ENCODE measurements around the gene ARHGEF28. TPM values are rescaled to one million over a fixed set of nuclear protein-coding genes. Genes with fewer than 3 reads are reported as not detected.

ARHGEF28 gene
- total and polyA plus RNA-seq, 2 donors (not counting 1 experiment from before 2014, with no cell fraction given), result not detected

- H3K9me3 Mint-ChIP-seq (ENCODE audit: insufficient read depth), result no peaks in the 10 kb centered on the region
Observed at GRCh38 chr5:73664796-73665195, 38.8 kb downstream of the ARHGEF28 start.

GRCh38 chr5:73666891-73667290 is 40.9 kb downstream of the ARHGEF28 start:
- H3K4me2 ChIP-seq (replicated peaks; ENCODE audit: low read depth, low read length, poor library complexity, severe bottlenecking), result no peak overlapping the region
- H3K79me2 ChIP-seq (ENCODE audit: control insufficient read depth, insufficient read depth, low read length), result no peaks in the 10 kb centered on the region
- no peaks in the 10 kb centered on the region for H3K4me1 Mint-ChIP-seq
- H3K9me3 Mint-ChIP-seq (ENCODE audit: insufficient read depth), result no peaks in the 10 kb centered on the region
- ATAC-seq (ENCODE audit: low read depth), result no peak
- TF ChIP-seq CTCF (IDR thresholded peaks at IDR 0.05) (no peak), EZH2 (IDR thresholded peaks at IDR 0.05; ENCODE audit: borderline replicate concordance, insufficient read depth, low read depth, low read length, poor library complexity, severe bottlenecking) (no peak)
- no peak overlapping the region for H3K4me3 Mint-ChIP-seq
- DNase-seq, result no peak
- POLR2A ChIA-PET, result no interaction called here
- no peaks in the 10 kb centered on the region for H3K36me3 ChIP-seq (replicated peaks in 1 of 2; ENCODE audit: control extremely low read depth in 1 of 2, control insufficient read depth in 1 of 2, extremely low read depth in 1 of 2, insufficient read depth in 2 of 2, low read length in 1 of 2)
- intact Hi-C loops (cut with micrococcal nuclease), result no loop called here
- H3K9me3 ChIP-seq (ENCODE audit: control extremely low read depth in 1 of 3, control insufficient read depth in 2 of 3, insufficient read depth in 1 of 3, low read length in 2 of 3), result no peaks in the 10 kb centered on the region
- H3K4me1 ChIP-seq (ENCODE audit: control insufficient read depth in 2 of 2, insufficient read depth in 2 of 2, low read length in 2 of 2), result no peaks in the 10 kb centered on the region
- 82% methylated on average over 4 of the region's 4 CpGs for WGBS (ENCODE audit: insufficient coverage)
- H3K27me3 ChIP-seq (replicated peaks in 1 of 4; ENCODE audit: control extremely low read depth in 1 of 4, control insufficient read depth in 3 of 4, insufficient read depth in 4 of 4, low read length in 3 of 4), result peaks cover 0 to 9% (median 1%) of the 10 kb centered on the region in 4 experiments
- no peak overlapping the region for H3K27ac ChIP-seq (ENCODE audit: low read length in 2 of 2)
- no peak overlapping the region for H3K9ac ChIP-seq (ENCODE audit: low read length)
- H3K4me3 ChIP-seq (ENCODE audit: control extremely low read depth in 1 of 5, extremely low read depth in 1 of 5, insufficient read depth in 1 of 5, low read depth in 2 of 5, low read length in 4 of 5), result no peak overlapping the region
- no peak overlapping the region for H3K27ac Mint-ChIP-seq
- no peak overlapping the region for H2AFZ ChIP-seq (ENCODE audit: insufficient read depth, low read depth, low read length, poor library complexity, severe bottlenecking)
- H4K20me1 ChIP-seq (ENCODE audit: control insufficient read depth, insufficient read depth, low read length, poor library complexity, severe bottlenecking), result no peaks in the 10 kb centered on the region
- peaks cover 21% of the 10 kb centered on the region for H3K27me3 Mint-ChIP-seq
- CTCF ChIA-PET, result no interaction called here

More at GRCh38 chr5:73664796-73665195, 38.8 kb downstream of the ARHGEF28 start:
- TF ChIP-seq CTCF (IDR thresholded peaks at IDR 0.05) (no peak), EZH2 (IDR thresholded peaks at IDR 0.05; ENCODE audit: borderline replicate concordance, insufficient read depth, low read depth, low read length, poor library complexity, severe bottlenecking) (no peak)
- Histone ChIP-seq H3K9ac (ENCODE audit: low read length) (no peak overlapping the region), H3K79me2 (ENCODE audit: control insufficient read depth, insufficient read depth, low read length) (no peaks in the 10 kb centered on the region), H3K4me2 (replicated peaks; ENCODE audit: low read depth, low read length, poor library complexity, severe bottlenecking) (no peak overlapping the region), H3K9me3 (ENCODE audit: control extremely low read depth in 1 of 3, control insufficient read depth in 2 of 3, insufficient read depth in 1 of 3, low read length in 2 of 3) (no peaks in the 10 kb centered on the region), H3K36me3 (replicated peaks in 1 of 2; ENCODE audit: control extremely low read depth in 1 of 2, control insufficient read depth in 1 of 2, extremely low read depth in 1 of 2, insufficient read depth in 2 of 2, low read length in 1 of 2) (no peaks in the 10 kb centered on the region), H3K4me3 (ENCODE audit: control extremely low read depth in 1 of 5, extremely low read depth in 1 of 5, insufficient read depth in 1 of 5, low read depth in 2 of 5, low read length in 4 of 5) (no peak overlapping the region), H4K20me1 (ENCODE audit: control insufficient read depth, insufficient read depth, low read length, poor library complexity, severe bottlenecking) (no peaks in the 10 kb centered on the region), H3K4me1 (ENCODE audit: control insufficient read depth in 2 of 2, insufficient read depth in 2 of 2, low read length in 2 of 2) (no peaks in the 10 kb centered on the region), H3K27me3 (replicated peaks in 1 of 4; ENCODE audit: control extremely low read depth in 1 of 4, control insufficient read depth in 3 of 4, insufficient read depth in 4 of 4, low read length in 3 of 4) (peaks cover 0 to 9% (median 1%) of the 10 kb centered on the region in 4 experiments), H3K27ac (ENCODE audit: low read length in 2 of 2) (no peak overlapping the region), H2AFZ (ENCODE audit: insufficient read depth, low read depth, low read length, poor library complexity, severe bottlenecking) (no peak overlapping the region)
- no peak for DNase-seq
- H3K4me1 Mint-ChIP-seq, result no peaks in the 10 kb centered on the region
- H3K4me3 Mint-ChIP-seq, result no peak overlapping the region
- intact Hi-C loops (cut with micrococcal nuclease), result no loop called here
- no peak for ATAC-seq (ENCODE audit: low read depth)
- CTCF ChIA-PET, result no interaction called here
- H3K27ac Mint-ChIP-seq, result no peak overlapping the region
- H3K27me3 Mint-ChIP-seq, result peaks cover 17% of the 10 kb centered on the region
- POLR2A ChIA-PET, result no interaction called here

Measured in B cell (primary cell).